ENCODE results near the gene ANKRD33B.

DNA sequence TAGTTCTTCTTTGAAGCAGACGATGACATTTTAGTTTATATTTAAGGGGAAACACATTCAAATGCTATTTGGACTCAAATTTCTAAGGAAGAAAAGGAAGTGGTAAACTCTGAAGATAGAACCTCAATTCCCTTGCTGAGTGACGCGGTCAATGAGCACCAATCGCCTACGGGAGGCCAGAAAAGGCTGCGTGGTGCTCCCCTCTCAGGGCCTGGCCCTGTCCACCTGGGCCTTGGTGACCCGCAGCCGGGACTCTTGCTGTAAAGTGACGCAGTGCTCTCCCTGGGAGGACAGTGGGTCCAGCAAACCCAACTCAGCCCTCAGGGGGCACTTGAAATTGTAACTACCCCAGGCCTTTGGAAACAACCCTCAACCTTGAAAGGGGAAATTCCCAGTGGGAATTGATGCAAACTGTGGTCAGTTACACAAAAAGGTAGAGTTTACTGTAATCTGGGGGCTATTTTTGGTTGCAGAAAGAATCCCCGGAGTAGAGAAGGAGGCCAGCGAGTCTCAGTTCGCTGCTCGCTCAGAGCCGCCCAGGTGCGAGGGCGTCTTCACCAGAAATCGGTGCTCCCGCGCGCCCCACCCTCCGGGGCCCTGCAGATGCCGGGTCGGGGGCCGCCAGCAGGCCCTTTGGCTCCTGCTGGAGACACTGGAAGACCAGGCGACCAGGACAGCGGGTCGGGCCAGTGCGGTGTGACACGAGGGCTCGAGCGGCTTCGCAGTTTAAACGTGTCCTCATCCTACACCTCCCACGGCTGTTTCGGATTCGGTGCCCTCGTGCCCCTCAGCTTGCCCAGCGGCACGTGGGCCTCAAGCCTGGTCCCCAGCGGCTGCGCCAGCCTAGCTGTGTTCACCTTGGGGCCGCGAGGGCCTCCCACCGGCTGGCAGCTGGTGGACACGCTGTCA, 1.4 kb upstream of the ANKRD33B start:
- TF ChIP-seq, protein P1, sequence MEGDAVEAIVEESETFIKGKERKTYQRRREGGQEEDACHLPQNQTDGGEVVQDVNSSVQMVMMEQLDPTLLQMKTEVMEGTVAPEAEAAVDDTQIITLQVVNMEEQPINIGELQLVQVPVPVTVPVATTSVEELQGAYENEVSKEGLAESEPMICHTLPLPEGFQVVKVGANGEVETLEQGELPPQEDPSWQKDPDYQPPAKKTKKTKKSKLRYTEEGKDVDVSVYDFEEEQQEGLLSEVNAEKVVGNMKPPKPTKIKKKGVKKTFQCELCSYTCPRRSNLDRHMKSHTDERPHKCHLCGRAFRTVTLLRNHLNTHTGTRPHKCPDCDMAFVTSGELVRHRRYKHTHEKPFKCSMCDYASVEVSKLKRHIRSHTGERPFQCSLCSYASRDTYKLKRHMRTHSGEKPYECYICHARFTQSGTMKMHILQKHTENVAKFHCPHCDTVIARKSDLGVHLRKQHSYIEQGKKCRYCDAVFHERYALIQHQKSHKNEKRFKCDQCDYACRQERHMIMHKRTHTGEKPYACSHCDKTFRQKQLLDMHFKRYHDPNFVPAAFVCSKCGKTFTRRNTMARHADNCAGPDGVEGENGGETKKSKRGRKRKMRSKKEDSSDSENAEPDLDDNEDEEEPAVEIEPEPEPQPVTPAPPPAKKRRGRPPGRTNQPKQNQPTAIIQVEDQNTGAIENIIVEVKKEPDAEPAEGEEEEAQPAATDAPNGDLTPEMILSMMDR (conservative IDR thresholded peaks at IDR 0.05 in 1 of 2, IDR thresholded peaks at IDR 0.05 in 1 of 2; ENCODE audit: low read depth in 1 of 2, low read length in 2 of 2) = no peak
- no peak for TF ChIP-seq EZH2 (IDR thresholded peaks at IDR 0.05; ENCODE audit: low read length, missing control alignments)

All from fibroblast of lung (primary cell).